Neural cell (in vitro differentiated cells): ENCODE results near the gene COPS9.

Source experiments
- CTCF ChIP-seq: fragments of 450-650 bp; IDR thresholded peaks from 2 replicates; pipeline ENCODE4 v1.5.1; 2014; ENCODE audit warnings: antibody characterized with exemption, mild to moderate bottlenecking, moderate library complexity; ENCODE audit not compliant: poor library complexity, severe bottlenecking
- EP300 ChIP-seq: fragments of 450-650 bp; conservative IDR thresholded peaks from 2 replicates; pipeline ENCODE4 v1.6.1; 2014; ENCODE audit warnings: antibody characterized with exemption, mild to moderate bottlenecking, moderate library complexity; ENCODE audit not compliant: poor library complexity, severe bottlenecking
- EZH2 ChIP-seq: fragments of 200-600, 300-800 bp; shearing (Covaris generic), sonication (generic); IDR thresholded peaks from 2 replicates; pipeline ENCODE4 v1.6.1; 2014; ENCODE audit warnings: antibody characterized with exemption, low read length, borderline replicate concordance, mild to moderate bottlenecking; ENCODE audit not compliant: insufficient read depth, poor library complexity, severe bottlenecking
- POLR2AphosphoS5 ChIP-seq: IDR thresholded peaks from 2 replicates; pipeline ENCODE4 v1.6.1; 2012
- RAD21 ChIP-seq: fragments of 450-650 bp; conservative IDR thresholded peaks from 2 replicates; pipeline ENCODE4 v1.6.1; 2014; ENCODE audit warnings: antibody characterized with exemption, mild to moderate bottlenecking, moderate library complexity
- SMC3 ChIP-seq: fragments of 450-650 bp; conservative IDR thresholded peaks from 2 replicates; pipeline ENCODE4 v1.6.1; 2014; ENCODE audit warnings: antibody characterized with exemption, mild to moderate bottlenecking, moderate library complexity; ENCODE audit not compliant: poor library complexity
- TAF1 ChIP-seq: IDR thresholded peaks from 2 replicates; pipeline ENCODE4 v1.6.1; 2012; ENCODE audit warnings: low read depth
- TF ChIP-seq, protein P1 (sequence below): IDR thresholded peaks from 2 replicates; pipeline ENCODE4 v1.6.1; 2012; ENCODE audit warnings: borderline replicate concordance

GRCh38 chr2:240127911-240128607, 8.0 kb downstream of the COPS9 start:
- TF ChIP-seq CTCF (no peak), RAD21 (no peak), POLR2AphosphoS5 (no peak), EZH2 (no peak), EP300 (no peak), SMC3 (no peak), TAF1 (no peak)
- TF ChIP-seq, protein P1, sequence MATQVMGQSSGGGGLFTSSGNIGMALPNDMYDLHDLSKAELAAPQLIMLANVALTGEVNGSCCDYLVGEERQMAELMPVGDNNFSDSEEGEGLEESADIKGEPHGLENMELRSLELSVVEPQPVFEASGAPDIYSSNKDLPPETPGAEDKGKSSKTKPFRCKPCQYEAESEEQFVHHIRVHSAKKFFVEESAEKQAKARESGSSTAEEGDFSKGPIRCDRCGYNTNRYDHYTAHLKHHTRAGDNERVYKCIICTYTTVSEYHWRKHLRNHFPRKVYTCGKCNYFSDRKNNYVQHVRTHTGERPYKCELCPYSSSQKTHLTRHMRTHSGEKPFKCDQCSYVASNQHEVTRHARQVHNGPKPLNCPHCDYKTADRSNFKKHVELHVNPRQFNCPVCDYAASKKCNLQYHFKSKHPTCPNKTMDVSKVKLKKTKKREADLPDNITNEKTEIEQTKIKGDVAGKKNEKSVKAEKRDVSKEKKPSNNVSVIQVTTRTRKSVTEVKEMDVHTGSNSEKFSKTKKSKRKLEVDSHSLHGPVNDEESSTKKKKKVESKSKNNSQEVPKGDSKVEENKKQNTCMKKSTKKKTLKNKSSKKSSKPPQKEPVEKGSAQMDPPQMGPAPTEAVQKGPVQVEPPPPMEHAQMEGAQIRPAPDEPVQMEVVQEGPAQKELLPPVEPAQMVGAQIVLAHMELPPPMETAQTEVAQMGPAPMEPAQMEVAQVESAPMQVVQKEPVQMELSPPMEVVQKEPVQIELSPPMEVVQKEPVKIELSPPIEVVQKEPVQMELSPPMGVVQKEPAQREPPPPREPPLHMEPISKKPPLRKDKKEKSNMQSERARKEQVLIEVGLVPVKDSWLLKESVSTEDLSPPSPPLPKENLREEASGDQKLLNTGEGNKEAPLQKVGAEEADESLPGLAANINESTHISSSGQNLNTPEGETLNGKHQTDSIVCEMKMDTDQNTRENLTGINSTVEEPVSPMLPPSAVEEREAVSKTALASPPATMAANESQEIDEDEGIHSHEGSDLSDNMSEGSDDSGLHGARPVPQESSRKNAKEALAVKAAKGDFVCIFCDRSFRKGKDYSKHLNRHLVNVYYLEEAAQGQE, result no peak
